ENCODE results near the gene KIF6.
"Not testable (repeated sequence)": the region's sequence is repeated elsewhere in the genome, so short reads cannot be mapped to it uniquely, and the experiment has no call there.

KIF6 gene

GRCh38 chr6:39543095-39543494, 182.1 kb downstream of the KIF6 start:
- DNase-seq: no peak

GRCh38 chr6:39540454-39540853, 184.8 kb downstream of the KIF6 start:
- DNase-seq: no peak

DNA sequence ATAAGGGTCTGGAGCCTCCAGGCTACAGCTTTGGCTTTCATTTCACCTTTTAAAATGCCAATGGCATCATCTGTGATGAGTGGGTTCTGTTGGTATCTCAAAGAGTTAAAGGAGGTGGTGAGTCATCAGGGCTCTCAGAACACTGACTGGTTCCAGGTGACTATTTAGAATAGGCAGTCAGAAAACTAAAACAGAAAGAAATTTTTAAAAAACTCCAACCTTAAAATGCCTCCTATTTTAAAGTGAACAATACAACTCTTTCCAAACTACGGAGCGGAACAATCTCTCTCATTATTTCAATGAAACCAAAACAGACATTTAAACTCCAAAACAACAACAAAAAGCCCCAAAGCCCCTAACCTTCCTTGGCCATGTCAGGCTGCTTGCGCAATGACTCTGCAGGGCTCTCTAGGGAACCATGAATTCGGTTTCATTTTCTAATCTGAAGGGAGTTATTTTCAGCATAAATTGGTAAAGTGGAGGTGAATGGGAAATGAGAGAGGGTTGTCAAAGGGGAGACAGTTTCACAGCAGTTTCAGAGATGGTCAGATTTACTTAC, 194.9 kb downstream of the KIF6 start:
- no peak for DNase-seq

GRCh38 chr6:39527792-39528564, 197.2 kb downstream of the KIF6 start:
- DNase-seq: no peak

- DNase-seq: no peak
Measured at GRCh38 chr6:39524007-39524406, 201.2 kb downstream of the KIF6 start.

DNA sequence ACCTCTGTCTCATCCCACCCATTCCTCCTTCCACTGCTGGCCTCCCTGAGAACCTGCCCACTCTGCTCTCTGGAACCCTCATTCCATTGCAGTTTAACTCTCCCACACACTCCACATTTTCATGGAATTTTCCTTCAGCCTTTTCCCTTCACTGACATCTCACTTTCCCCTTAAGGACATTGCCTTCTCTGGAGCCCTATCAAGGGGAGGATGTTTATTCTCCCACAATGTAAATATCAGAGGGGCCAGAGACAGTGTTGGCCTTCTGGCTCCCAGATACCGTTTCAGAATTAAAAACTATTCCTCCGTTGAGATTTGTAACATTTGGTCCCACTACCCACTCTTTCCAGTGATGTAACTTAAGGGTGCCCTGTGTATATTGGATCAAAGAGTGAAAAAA, 203.2 kb downstream of the KIF6 start:
- DNase-seq: no peak

DNA sequence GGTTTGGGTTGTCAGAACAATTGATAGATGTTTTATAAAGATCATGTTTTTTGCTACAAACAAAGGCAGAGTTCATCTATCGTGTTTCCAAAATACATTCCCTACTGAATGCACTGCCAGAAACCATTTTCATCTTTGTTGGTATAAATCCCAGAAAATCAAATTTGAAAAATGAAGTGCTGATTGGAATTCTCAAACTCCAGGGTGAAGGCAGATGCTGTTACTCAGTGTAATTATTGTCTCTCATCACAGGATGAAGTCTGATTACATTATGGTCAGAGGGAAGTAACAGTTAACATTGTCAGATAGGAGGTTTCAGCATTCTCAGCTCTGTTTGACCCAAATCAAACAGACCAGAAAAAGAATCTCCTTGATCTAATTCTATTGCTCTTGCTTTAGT, 204.3 kb downstream of the KIF6 start:
- no peak for DNase-seq

- DNase-seq: no peak
Measured at GRCh38 chr6:39520411-39520810, 204.8 kb downstream of the KIF6 start.

- no peak for DNase-seq
Measured at GRCh38 chr6:39518221-39518620, 207.0 kb downstream of the KIF6 start.

GRCh38 chr6:39517756-39518155, 207.5 kb downstream of the KIF6 start:
- no peak for DNase-seq

GRCh38 chr6:39516471-39516870, 208.7 kb downstream of the KIF6 start:
- no peak for DNase-seq

DNA sequence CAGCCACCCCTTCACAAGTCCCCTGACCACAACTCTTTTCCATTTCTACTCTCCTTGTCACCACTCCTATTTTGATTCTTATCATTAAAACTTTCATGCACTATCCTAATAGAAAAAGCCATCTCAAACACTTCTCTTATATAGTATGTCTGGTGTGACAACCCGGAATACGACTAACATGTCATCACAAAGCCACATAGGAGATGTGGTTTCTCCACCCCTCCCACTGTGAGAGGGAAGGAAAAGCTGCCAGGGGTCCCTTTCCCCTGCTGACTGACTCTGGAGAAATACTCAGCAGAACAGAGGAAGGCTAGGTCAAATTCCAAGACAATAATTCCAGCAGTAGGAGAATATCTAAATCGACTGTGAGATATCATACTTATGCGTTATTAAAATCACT, 209.7 kb downstream of the KIF6 start:
- no peak for DNase-seq

GRCh38 chr6:39515006-39515405, 210.2 kb downstream of the KIF6 start:
- DNase-seq: no peak

- not testable (repeated sequence) for DNase-seq
Measured at GRCh38 chr6:39509831-39510230, 215.4 kb downstream of the KIF6 start.

DNA sequence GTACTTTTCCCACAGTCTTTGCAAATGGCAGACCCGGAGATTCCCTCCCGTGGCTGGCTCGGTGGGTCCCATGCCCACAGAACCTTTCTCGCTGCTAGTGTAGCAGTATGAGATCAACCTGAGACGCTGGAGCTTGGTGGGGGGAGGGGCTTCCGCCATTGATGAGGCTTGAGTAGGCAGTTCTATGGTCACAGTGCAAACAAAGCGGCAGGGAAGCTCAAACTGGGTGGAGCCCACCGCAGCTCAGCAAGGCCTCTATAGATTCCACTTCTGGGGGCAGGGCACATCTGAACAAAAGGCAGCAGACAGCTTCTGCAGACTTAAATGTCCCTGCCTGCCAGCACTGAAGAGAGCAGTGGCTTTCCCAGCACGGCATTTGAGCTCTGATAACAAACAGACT, 216.7 kb downstream of the KIF6 start:
- no peak for DNase-seq

GRCh38 chr6:39507331-39507998, 217.7 kb downstream of the KIF6 start:
- no peak for DNase-seq

DNA sequence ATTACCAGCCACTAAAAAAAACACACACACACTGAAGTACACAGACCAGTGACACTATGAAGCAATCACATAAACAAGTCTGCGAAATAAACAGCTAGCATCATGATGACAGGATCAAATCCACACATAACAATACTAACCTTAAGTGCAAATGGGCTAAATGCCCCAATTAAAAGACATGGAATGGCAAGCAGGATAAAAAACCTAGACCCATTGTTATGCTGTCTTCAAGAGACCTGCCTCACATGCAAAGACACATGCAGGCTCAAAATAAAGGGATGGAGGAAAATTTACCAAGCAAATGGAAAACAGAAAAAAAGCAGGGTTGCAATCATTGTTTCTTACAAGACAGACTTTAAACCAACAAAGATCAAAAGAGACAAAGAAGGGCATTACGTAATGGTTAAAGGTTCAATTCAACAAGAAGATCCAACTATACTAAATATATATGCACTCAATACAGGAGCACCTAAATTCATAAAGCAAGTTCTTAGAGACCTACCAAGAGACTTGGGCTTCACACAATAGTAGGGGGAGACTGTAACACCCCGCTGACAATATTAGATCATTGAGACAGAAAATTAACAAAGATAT, 222.7 kb downstream of the KIF6 start:
- DNase-seq: not testable (repeated sequence)

DNA sequence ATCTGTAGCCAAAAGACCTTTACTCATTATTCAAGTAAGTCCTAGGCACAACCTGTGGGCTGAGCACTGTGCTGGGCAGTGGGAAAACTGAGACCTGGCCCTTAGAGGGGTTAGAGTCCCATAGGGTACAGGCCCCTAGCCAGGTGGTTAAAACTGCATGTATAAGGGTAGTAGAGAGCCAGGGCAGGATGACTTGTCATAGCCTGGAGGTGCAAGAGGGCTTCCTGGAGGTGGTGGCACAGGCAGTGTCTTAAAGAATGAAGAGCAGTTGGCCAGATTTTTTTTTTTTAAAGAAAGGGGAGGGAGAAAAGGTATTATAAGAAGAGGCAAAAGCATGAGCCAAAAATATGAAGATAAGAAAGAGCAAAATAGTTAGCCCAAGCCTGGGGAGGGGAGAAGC, 226.2 kb downstream of the KIF6 start:
- DNase-seq: no peak

- no peak for DNase-seq
Measured at GRCh38 chr6:39498096-39498495, 227.1 kb downstream of the KIF6 start.

GRCh38 chr6:39496915-39497314, 228.3 kb downstream of the KIF6 start:
- DNase-seq: peak; percentile 77

GRCh38 chr6:39496456-39496855, 228.8 kb downstream of the KIF6 start:
- no peak for DNase-seq

DNA sequence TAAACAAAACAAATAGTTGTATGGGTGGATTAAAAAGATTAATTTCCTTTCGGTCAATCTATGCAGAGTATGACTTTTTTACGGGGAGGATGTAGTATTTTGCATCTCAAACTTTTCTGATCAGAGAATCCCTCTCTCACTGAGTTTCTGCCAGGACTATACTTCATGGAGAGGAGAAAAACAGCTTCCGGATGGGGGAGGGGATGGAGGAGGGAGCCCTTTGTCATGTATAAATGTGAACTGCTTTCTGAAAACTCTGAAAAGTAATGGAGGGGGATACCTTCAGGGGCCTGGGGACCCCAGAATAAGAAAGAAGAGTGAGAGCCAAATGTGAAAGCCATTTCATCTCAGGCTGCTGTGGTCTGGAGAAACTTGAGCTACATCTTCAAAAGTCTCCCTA, 229.6 kb downstream of the KIF6 start:
- no peak for DNase-seq

- DNase-seq: no peak
Measured at GRCh38 chr6:39494998-39495397, 230.2 kb downstream of the KIF6 start.

GRCh38 chr6:39493777-39494176, 231.4 kb downstream of the KIF6 start:
- DNase-seq: no peak
